GM23248 (cell line): Measurements from ENCODE around the gene KRR1. TPM values are rescaled to one million over a fixed set of nuclear protein-coding genes. Genes with fewer than 3 reads are reported as not detected.

Source experiments
- polyA plus RNA-seq: library from polyadenylated mRNA; unstranded; fragments of >200 nt; fragmentation: Nextera tagmentation; extraction: Ambion mirVana; gene quantifications from 2 replicates; pipeline ENCODE4 v1.2.1, GENCODE V29; 2016
- total RNA-seq: library from RNA; depleted of rRNA; stranded (reverse); fragments of >200 nt; shearing (Covaris generic); gene quantifications from 2 replicates; pipeline ENCODE4 v1.2.3, GENCODE V29; 2014; rRNA removed

Gene KRR1
- total and polyA plus RNA-seq, 2 experiments from 2014 or later, result 37.4 to 45.3 TPM

Other genes starting within 250 kb of the KRR1 start
- gene CAPS2, start 181.3 kb downstream of the KRR1 start, total RNA-seq, result 3.4 and 4.4 TPM in 2 replicates
- 1.3 and 1.5 TPM in 2 replicates for gene CAPS2, start 181.3 kb downstream of the KRR1 start, polyA plus RNA-seq
- gene GLIPR1L1, start 176.9 kb downstream of the KRR1 start, total RNA-seq, result not detected in 2 replicates
- gene GLIPR1L1, start 176.9 kb downstream of the KRR1 start, polyA plus RNA-seq, result not detected in 2 replicates
- gene GLIPR1L2, start 120.5 kb downstream of the KRR1 start, total RNA-seq, result 0.51 and 1.6 TPM in 2 replicates
- 2.1 and 2.3 TPM in 2 replicates for gene GLIPR1L2, start 120.5 kb downstream of the KRR1 start, polyA plus RNA-seq
- 272 and 303 TPM in 2 replicates for gene GLIPR1, start 30.9 kb downstream of the KRR1 start, total RNA-seq
- 488 and 507 TPM in 2 replicates for gene GLIPR1, start 30.9 kb downstream of the KRR1 start, polyA plus RNA-seq